ENCODE results near the gene SH3TC2.

- TF ChIP-seq CTCF (IDR thresholded peaks at IDR 0.05) = no peak
- TF ChIP-seq RFX5 (IDR thresholded peaks at IDR 0.05; ENCODE audit: low read length) = no peak
- TF ChIP-seq RCOR1 (IDR thresholded peaks at IDR 0.05; ENCODE audit: low read length) = no peak
- TF ChIP-seq, protein P1, sequence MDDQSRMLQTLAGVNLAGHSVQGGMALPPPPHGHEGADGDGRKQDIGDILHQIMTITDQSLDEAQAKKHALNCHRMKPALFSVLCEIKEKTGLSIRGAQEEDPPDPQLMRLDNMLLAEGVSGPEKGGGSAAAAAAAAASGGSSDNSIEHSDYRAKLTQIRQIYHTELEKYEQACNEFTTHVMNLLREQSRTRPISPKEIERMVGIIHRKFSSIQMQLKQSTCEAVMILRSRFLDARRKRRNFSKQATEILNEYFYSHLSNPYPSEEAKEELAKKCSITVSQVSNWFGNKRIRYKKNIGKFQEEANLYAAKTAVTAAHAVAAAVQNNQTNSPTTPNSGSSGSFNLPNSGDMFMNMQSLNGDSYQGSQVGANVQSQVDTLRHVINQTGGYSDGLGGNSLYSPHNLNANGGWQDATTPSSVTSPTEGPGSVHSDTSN (IDR thresholded peaks at IDR 0.05) = no peak
- no peak for TF ChIP-seq EZH2phosphoT487 (IDR thresholded peaks at IDR 0.05; ENCODE audit: borderline replicate concordance, low read depth)
- TF ChIP-seq RXRA (IDR thresholded peaks at IDR 0.05; ENCODE audit: borderline replicate concordance, low read depth) = no peak
- TF ChIP-seq, protein P2, sequence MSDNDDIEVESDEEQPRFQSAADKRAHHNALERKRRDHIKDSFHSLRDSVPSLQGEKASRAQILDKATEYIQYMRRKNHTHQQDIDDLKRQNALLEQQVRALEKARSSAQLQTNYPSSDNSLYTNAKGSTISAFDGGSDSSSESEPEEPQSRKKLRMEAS (IDR thresholded peaks at IDR 0.05; ENCODE audit: low read depth) = no peak
- TF ChIP-seq EP300 (IDR thresholded peaks at IDR 0.05; ENCODE audit: borderline replicate concordance in 1 of 2, low read depth in 1 of 2, low read length in 1 of 2) = no peak
- no peak for TF ChIP-seq GABPA (IDR thresholded peaks at IDR 0.05; ENCODE audit: low read depth)
- TF ChIP-seq USF1 (IDR thresholded peaks at IDR 0.05; ENCODE audit: borderline replicate concordance, low read depth) = no peak
- no peak for TF ChIP-seq NFIC (IDR thresholded peaks at IDR 0.05; ENCODE audit: borderline replicate concordance)
- TF ChIP-seq GATA2 (CRISPR knock-in tag; IDR thresholded peaks at IDR 0.05) = no peak
- no peak for TF ChIP-seq CHD2 (IDR thresholded peaks at IDR 0.05; ENCODE audit: low read length, partially characterized antibody)
- TF ChIP-seq MXI1 (IDR thresholded peaks at IDR 0.05; ENCODE audit: low read depth, low read length) = no peak
Observed at GRCh38 chr5:148981353-148981752, 81.5 kb downstream of the SH3TC2 start.

Data from SK-N-SH (cell line).